ENCODE data around the gene POLDIP2.

The POLDIP2 gene

GRCh38 chr17:28334666-28335200 is 22.6 kb downstream of the POLDIP2 start:
- DNase-seq = no peak

GRCh38 chr17:28334171-28334570 is 23.2 kb downstream of the POLDIP2 start:
- no peak for DNase-seq

GRCh38 chr17:28333083-28333746 is 24.1 kb downstream of the POLDIP2 start:
- no peak for DNase-seq

DNA sequence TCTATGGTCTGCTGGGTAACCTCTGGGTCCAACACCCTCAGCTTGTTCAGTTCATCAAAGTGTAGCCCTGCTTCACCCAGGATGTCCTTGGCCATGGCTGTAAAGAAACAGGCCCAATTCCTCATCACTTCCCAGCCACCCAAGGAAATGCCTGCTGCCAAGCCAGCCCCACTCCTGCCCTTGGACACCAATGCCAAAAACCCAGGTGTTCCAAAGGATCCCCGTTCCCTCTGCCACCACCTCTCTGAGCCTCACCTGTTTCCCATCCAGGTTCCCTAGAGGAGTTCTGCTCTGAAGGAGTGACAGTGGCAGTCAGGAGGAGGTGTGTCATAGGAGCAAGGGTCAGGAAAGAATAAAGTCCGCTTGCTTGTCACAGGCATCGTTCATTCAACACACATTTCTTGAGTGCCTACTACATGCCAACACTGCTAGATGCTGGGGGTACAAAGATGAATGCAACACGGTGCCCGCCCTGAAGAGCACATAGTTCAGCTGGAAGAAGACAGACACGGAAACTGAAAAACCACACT is 25.4 kb downstream of the POLDIP2 start:
- DNase-seq = no peak

- DNase-seq = no peak
Measured at GRCh38 chr17:28330671-28331070, 26.7 kb downstream of the POLDIP2 start.

- DNase-seq = no peak
Measured at GRCh38 chr17:28328325-28328724, 29.0 kb downstream of the POLDIP2 start.

- DNase-seq = no peak
Measured at GRCh38 chr17:28327709-28328108, 29.6 kb downstream of the POLDIP2 start.

DNA sequence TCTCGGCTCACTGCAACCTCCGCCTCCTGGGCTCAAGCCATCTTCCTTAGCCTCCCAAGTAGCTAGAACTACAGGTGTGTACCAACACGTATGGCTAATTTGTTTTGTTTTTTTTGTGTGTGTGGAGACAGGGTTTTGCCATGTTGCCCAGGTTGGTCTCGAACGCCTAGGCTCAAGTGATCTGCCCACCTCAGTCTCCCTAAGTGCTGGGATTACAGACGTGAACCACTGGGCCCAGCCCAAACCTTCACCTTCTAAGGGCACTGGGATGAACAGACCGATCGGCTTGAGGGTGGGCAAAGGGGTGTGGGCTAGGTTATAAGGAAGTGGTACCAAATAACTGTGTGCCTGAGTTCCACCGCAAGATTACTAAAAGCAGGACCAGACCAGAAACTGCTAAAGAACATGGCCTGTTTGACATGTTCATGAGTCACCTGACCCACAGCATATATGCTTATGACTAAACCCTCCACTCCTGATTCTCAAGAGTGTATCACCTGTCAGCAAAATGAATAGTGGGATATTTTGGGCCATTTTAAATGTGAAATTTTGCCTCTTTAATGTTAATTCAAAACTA is 30.2 kb downstream of the POLDIP2 start:
- no peak for DNase-seq

- DNase-seq = no peak
Measured at GRCh38 chr17:28326114-28326513, 31.2 kb downstream of the POLDIP2 start.

- DNase-seq = no peak
Measured at GRCh38 chr17:28325211-28325610, 32.1 kb downstream of the POLDIP2 start.

DNA sequence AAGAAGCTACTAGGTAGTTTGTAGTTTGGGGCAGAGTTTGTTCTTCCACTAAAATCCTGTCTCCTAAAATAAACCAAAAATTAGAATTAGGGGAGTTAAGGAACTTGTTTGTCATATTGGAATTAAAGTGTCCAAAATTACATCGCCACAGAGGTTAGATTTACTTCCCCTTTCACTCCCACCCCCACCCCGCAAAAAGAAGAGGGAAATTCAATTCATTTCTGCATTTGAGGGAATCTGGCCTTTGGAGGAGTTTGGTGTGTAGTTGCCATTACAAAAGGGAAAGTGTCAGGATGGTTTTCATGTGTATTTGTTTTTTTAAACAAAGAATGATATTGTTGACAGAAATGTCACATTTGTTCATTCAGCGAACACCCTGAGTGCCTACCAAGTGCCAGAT is 32.5 kb downstream of the POLDIP2 start:
- DNase-seq = no peak

DNA sequence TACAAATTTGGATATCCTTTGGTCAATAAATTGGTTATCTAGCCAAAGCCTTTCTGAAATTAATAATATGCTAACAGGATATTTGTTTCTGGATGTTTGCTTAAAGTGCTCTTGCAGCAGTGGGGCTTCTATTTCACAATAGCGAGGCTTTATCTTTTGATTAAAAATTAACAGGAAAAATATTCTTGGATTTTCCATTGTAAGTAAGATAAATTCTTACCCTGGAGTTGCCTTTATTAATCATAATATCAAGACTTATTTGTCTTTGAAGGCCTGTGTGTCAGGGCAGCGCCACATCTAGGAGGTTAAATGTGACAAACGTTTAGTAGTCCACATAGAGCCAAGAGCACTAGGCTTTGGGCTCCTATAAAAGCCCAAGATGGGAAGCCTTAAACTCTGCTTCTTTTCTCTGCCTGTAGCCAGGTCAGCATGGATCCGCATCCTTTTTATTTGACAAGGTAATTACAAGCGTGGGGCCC is 33.0 kb downstream of the POLDIP2 start:
- no peak for DNase-seq

DNA sequence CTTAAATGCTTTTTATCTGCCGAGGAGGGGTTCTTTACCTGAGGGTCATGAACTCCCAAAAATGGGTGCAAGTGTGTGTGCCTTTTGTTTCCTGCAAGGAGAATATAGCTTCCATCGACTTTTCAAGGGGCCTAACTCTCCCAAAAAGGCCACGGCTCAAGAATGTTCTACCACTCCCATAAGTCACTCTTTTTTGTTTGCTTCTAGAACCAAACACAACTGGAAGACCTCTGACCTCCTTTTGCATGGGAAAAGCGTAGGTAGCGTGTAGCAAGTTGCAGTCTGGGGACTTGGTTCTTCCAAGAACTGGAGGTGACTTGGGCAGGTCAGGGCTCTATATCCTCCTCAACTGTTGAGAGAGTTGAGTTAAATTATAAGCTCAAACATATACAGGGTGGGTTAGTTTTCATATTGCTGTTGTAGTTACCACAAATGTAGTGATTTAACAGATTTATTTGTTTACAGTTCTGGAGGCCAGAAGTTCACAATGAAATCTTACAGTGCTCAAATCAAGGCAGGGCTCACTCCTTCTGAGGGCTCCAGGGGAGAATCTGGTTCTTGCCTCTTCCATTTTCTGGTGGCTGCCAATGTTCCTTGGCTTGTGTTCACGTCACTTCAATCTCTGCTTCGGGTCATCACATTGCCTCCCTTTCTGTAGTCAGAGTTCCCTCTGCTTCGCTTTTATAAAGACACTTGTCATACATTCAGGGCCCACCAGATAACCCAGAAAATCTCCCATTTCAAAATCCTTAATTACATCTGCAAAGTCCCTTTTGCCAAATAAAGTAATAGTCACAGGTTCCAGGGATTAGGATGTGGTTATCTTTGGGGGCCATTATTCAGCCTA is 36.9 kb downstream of the POLDIP2 start:
- no peak for DNase-seq

- DNase-seq = no peak
Measured at GRCh38 chr17:28319598-28319935, 37.8 kb downstream of the POLDIP2 start.

GRCh38 chr17:28318759-28319597 is 38.3 kb downstream of the POLDIP2 start, which contains the start of gene TMEM97:
TSS of gene TMEM97 (plus strand) at chr17:28319200. CDS start at chr17:28319240, 40 bp downstream.
- peak; percentile 95 for DNase-seq

DNA sequence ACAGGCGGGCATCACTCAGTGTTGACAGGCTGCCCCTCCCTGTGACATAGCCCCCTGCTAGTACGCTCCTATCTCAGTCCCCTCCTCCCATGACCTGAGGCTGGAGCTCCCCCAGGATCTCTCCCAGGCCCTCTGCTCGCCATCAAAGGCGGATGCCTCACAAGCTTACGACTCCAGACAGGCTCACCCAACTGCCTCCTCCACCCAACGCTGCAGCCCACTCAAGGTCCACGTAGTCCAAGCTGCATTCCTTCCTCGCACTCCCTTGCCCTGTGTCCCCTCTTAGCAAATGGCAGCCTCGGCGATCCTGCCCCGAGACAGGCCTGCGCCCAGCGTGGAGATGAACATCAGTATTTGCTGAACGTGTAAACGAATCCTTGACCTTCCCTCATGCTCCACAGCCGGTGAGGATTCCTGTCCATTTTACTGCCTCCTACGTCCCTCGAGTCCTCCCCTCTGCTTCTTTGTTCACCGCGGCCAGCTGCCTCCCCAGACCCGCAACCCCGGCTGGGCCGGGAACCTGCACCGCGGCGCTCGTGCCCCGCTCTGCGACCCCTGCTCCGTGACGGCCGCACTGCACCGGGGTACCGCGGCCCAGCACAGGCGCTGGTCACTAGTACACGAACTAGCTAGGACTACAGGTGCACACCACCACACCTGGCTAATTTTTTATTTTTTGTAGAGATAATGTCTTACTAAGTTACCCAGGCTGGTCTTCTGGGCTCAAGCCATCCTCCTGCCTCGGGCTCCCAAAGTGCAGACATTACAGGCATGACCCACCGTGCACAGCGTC is 39.2 kb downstream of the POLDIP2 start:
- no peak for DNase-seq

DNA sequence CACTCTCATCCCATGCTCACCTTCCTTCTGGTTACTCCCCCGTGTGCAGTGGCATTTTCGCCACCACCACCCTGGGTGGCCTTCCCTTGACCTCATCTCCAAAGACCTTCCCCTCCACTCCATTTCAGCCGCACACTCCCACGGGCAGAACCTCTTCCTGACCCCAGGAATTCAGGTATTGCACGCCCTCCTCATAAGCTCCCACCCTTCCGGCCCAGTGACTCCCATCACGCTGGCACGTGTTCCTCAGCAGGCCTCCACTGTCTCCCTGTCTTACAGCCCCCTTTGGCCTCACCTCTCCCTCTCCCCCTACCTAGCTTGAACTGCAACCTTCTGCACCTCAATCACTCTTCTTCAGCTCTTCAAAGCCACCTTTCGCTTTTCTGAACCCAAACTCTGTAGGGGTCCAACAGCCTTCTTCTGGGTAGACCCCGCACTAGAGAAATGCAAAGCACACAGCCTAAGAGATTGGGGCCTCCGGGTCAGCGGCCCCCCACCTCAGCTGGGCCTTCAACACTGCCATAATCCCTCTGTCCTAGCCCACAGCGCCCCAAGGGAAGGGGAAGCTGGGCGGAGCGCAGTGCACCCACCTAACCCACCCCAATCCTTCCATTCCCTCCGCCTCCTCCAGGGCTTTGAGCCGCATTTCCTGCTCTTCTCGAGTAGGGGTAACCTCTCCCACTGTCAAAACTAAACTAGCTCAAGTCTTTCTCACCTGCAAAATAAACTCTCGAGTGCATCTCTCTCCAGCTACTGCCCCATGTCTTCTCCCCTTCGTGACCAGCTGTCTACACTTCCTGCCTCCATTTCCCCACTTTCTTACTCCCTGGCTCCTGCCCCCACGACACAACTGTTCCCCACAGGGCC is 40.0 kb downstream of the POLDIP2 start:
- DNase-seq = no peak

GRCh38 chr17:28315846-28316705 is 41.3 kb downstream of the POLDIP2 start:
- DNase-seq = no peak

DNA sequence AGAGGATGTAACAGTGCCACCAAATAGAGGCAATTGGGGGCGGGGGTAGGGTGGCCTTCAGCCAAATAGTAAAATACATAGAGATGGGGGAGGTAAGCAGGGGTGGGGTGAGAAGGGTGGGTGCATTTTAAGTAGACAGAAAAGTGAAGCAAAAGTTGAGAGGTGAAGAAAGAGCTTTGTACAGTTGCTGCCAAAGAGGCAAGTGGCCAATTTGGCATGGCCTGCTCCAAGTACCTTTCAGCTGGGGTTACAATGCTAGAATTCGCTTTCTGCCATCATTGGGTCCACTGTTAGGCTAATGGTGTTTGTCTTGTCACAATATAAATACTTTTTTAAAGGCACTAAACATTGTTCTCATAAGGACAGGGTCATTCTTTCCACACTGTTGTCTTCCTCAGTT is 43.5 kb downstream of the POLDIP2 start:
- no peak for DNase-seq
